ENCODE results near the gene TTBK2.

Gene TTBK2

GRCh38 chr15:42721916-42722315 lies 198.7 kb downstream of the TTBK2 start:
- Histone ChIP-seq H3K4me2 (ENCODE audit: low read length) (no peak overlapping the region), H3K4me3 (ENCODE audit: low read length) (no peak overlapping the region), H3K9ac (ENCODE audit: low read depth, low read length) (no peak overlapping the region), H3K9me3 (replicated peaks; ENCODE audit: low read length) (no peaks in the 10 kb centered on the region), H3K27me3 (ENCODE audit: control insufficient read depth, insufficient read depth, low read length) (no peaks in the 10 kb centered on the region), H3K4me1 (ENCODE audit: control insufficient read depth, insufficient read depth, low read length) (no peaks in the 10 kb centered on the region), H3K36me3 (ENCODE audit: insufficient read depth, low read length) (peaks cover 39% of the 10 kb centered on the region)

- peaks cover 34% of the 10 kb centered on the region for H3K36me3 ChIP-seq (ENCODE audit: insufficient read depth, low read length)
Measured at GRCh38 chr15:42721016-42721415, 199.6 kb downstream of the TTBK2 start.

GRCh38 chr15:42720071-42720470 lies 200.5 kb downstream of the TTBK2 start:
- Histone ChIP-seq H3K4me3 (ENCODE audit: low read length) (no peak overlapping the region), H3K9me3 (replicated peaks; ENCODE audit: low read length) (no peaks in the 10 kb centered on the region), H3K27me3 (ENCODE audit: control insufficient read depth, insufficient read depth, low read length) (no peaks in the 10 kb centered on the region), H3K9ac (ENCODE audit: low read depth, low read length) (no peak overlapping the region), H3K4me2 (ENCODE audit: low read length) (no peak overlapping the region), H3K4me1 (ENCODE audit: control insufficient read depth, insufficient read depth, low read length) (no peaks in the 10 kb centered on the region), H3K36me3 (ENCODE audit: insufficient read depth, low read length) (peaks cover 30% of the 10 kb centered on the region)

More at GRCh38 chr15:42721016-42721415, 199.6 kb downstream of the TTBK2 start:
- Histone ChIP-seq H3K4me2 (ENCODE audit: low read length) (no peak overlapping the region), H3K9me3 (replicated peaks; ENCODE audit: low read length) (no peaks in the 10 kb centered on the region), H3K4me1 (ENCODE audit: control insufficient read depth, insufficient read depth, low read length) (no peaks in the 10 kb centered on the region), H3K4me3 (ENCODE audit: low read length) (no peak overlapping the region), H3K27me3 (ENCODE audit: control insufficient read depth, insufficient read depth, low read length) (no peaks in the 10 kb centered on the region), H3K9ac (ENCODE audit: low read depth, low read length) (no peak overlapping the region)

- Histone ChIP-seq H3K4me1 (ENCODE audit: control insufficient read depth, insufficient read depth, low read length) (no peaks in the 10 kb centered on the region), H3K36me3 (ENCODE audit: insufficient read depth, low read length) (peaks cover 20% of the 10 kb centered on the region), H3K9ac (ENCODE audit: low read depth, low read length) (no peak overlapping the region), H3K4me3 (ENCODE audit: low read length) (no peak overlapping the region), H3K9me3 (replicated peaks; ENCODE audit: low read length) (no peaks in the 10 kb centered on the region), H3K4me2 (ENCODE audit: low read length) (no peak overlapping the region), H3K27me3 (ENCODE audit: control insufficient read depth, insufficient read depth, low read length) (no peaks in the 10 kb centered on the region)
Measured at GRCh38 chr15:42719043-42719442, 201.5 kb downstream of the TTBK2 start.

GRCh38 chr15:42716626-42717025 lies 204.0 kb downstream of the TTBK2 start:
- no peaks in the 10 kb centered on the region for H3K9me3 ChIP-seq (replicated peaks; ENCODE audit: low read length)
- H3K4me3 ChIP-seq (ENCODE audit: low read length), result no peak overlapping the region
- no peaks in the 10 kb centered on the region for H3K4me1 ChIP-seq (ENCODE audit: control insufficient read depth, insufficient read depth, low read length)
- no peaks in the 10 kb centered on the region for H3K27me3 ChIP-seq (ENCODE audit: control insufficient read depth, insufficient read depth, low read length)
- peaks cover 11% of the 10 kb centered on the region for H3K36me3 ChIP-seq (ENCODE audit: insufficient read depth, low read length)
- no peak overlapping the region for H3K4me2 ChIP-seq (ENCODE audit: low read length)
- no peak overlapping the region for H3K9ac ChIP-seq (ENCODE audit: low read depth, low read length)

- H3K27me3 ChIP-seq (ENCODE audit: control insufficient read depth, insufficient read depth, low read length), result no peaks in the 10 kb centered on the region
- H3K36me3 ChIP-seq (ENCODE audit: insufficient read depth, low read length), result peaks cover 10% of the 10 kb centered on the region
- H3K9me3 ChIP-seq (replicated peaks; ENCODE audit: low read length), result no peaks in the 10 kb centered on the region
- no peak overlapping the region for H3K4me3 ChIP-seq (ENCODE audit: low read length)
- H3K4me2 ChIP-seq (ENCODE audit: low read length), result no peak overlapping the region
- H3K4me1 ChIP-seq (ENCODE audit: control insufficient read depth, insufficient read depth, low read length), result no peaks in the 10 kb centered on the region
- no peak overlapping the region for H3K9ac ChIP-seq (ENCODE audit: low read depth, low read length)
Measured at GRCh38 chr15:42716125-42716524, 204.5 kb downstream of the TTBK2 start.

GRCh38 chr15:42712584-42712983 lies 208.0 kb downstream of the TTBK2 start:
- H3K27me3 ChIP-seq (ENCODE audit: control insufficient read depth, insufficient read depth, low read length), result no peaks in the 10 kb centered on the region
- H3K9ac ChIP-seq (ENCODE audit: low read depth, low read length), result no peak overlapping the region
- no peaks in the 10 kb centered on the region for H3K36me3 ChIP-seq (ENCODE audit: insufficient read depth, low read length)
- no peaks in the 10 kb centered on the region for H3K4me1 ChIP-seq (ENCODE audit: control insufficient read depth, insufficient read depth, low read length)
- H3K9me3 ChIP-seq (replicated peaks; ENCODE audit: low read length), result no peaks in the 10 kb centered on the region
- H3K4me2 ChIP-seq (ENCODE audit: low read length), result no peak overlapping the region
- no peak overlapping the region for H3K4me3 ChIP-seq (ENCODE audit: low read length)

GRCh38 chr15:42711746-42712145 lies 208.8 kb downstream of the TTBK2 start:
- Histone ChIP-seq H3K36me3 (ENCODE audit: insufficient read depth, low read length) (no peaks in the 10 kb centered on the region), H3K9me3 (replicated peaks; ENCODE audit: low read length) (no peaks in the 10 kb centered on the region), H3K4me2 (ENCODE audit: low read length) (no peak overlapping the region), H3K4me1 (ENCODE audit: control insufficient read depth, insufficient read depth, low read length) (peaks cover 4% of the 10 kb centered on the region), H3K9ac (ENCODE audit: low read depth, low read length) (no peak overlapping the region), H3K4me3 (ENCODE audit: low read length) (no peak overlapping the region), H3K27me3 (ENCODE audit: control insufficient read depth, insufficient read depth, low read length) (no peaks in the 10 kb centered on the region)

GRCh38 chr15:42710662-42711061 lies 209.9 kb downstream of the TTBK2 start:
- Histone ChIP-seq H3K4me1 (ENCODE audit: control insufficient read depth, insufficient read depth, low read length) (peaks cover 4% of the 10 kb centered on the region), H3K27me3 (ENCODE audit: control insufficient read depth, insufficient read depth, low read length) (no peaks in the 10 kb centered on the region), H3K4me3 (ENCODE audit: low read length) (no peak overlapping the region), H3K9ac (ENCODE audit: low read depth, low read length) (no peak overlapping the region), H3K9me3 (replicated peaks; ENCODE audit: low read length) (no peaks in the 10 kb centered on the region), H3K4me2 (ENCODE audit: low read length) (no peak overlapping the region), H3K36me3 (ENCODE audit: insufficient read depth, low read length) (no peaks in the 10 kb centered on the region)

- H3K4me2 ChIP-seq (ENCODE audit: low read length), result no peak overlapping the region
- no peak overlapping the region for H3K9ac ChIP-seq (ENCODE audit: low read depth, low read length)
- no peak overlapping the region for H3K4me3 ChIP-seq (ENCODE audit: low read length)
- H3K9me3 ChIP-seq (replicated peaks; ENCODE audit: low read length), result no peaks in the 10 kb centered on the region
- H3K4me1 ChIP-seq (ENCODE audit: control insufficient read depth, insufficient read depth, low read length), result peaks cover 4% of the 10 kb centered on the region
- H3K27me3 ChIP-seq (ENCODE audit: control insufficient read depth, insufficient read depth, low read length), result no peaks in the 10 kb centered on the region
- no peaks in the 10 kb centered on the region for H3K36me3 ChIP-seq (ENCODE audit: insufficient read depth, low read length)
Measured at GRCh38 chr15:42707873-42708544, 212.6 kb downstream of the TTBK2 start.

GRCh38 chr15:42707068-42707467 lies 213.5 kb downstream of the TTBK2 start:
- Histone ChIP-seq H3K4me3 (ENCODE audit: low read length) (no peak overlapping the region), H3K9ac (ENCODE audit: low read depth, low read length) (no peak overlapping the region), H3K9me3 (replicated peaks; ENCODE audit: low read length) (no peaks in the 10 kb centered on the region), H3K4me2 (ENCODE audit: low read length) (no peak overlapping the region), H3K4me1 (ENCODE audit: control insufficient read depth, insufficient read depth, low read length) (peaks cover 4% of the 10 kb centered on the region), H3K36me3 (ENCODE audit: insufficient read depth, low read length) (no peaks in the 10 kb centered on the region), H3K27me3 (ENCODE audit: control insufficient read depth, insufficient read depth, low read length) (no peaks in the 10 kb centered on the region)

- H3K9me3 ChIP-seq (replicated peaks; ENCODE audit: low read length), result no peaks in the 10 kb centered on the region
- no peak overlapping the region for H3K4me2 ChIP-seq (ENCODE audit: low read length)
- peaks cover 4% of the 10 kb centered on the region for H3K4me1 ChIP-seq (ENCODE audit: control insufficient read depth, insufficient read depth, low read length)
- H3K27me3 ChIP-seq (ENCODE audit: control insufficient read depth, insufficient read depth, low read length), result no peaks in the 10 kb centered on the region
- no peak overlapping the region for H3K9ac ChIP-seq (ENCODE audit: low read depth, low read length)
- H3K36me3 ChIP-seq (ENCODE audit: insufficient read depth, low read length), result no peaks in the 10 kb centered on the region
- H3K4me3 ChIP-seq (ENCODE audit: low read length), result no peak overlapping the region
Measured at GRCh38 chr15:42705336-42705735, 215.2 kb downstream of the TTBK2 start.

Data from skeletal muscle satellite cell (primary cell).